ENCODE measurements around the gene BABAM1. TPM values are rescaled to one million over a fixed set of nuclear protein-coding genes. Genes with fewer than 3 reads are reported as not detected.

Gene BABAM1
- total and polyA plus RNA-seq, 9 of the 15 experiments (the other 6 are each of a cell fraction or from before 2014, with no cell fraction given): 14.7 to 160 (median 113) TPM

GRCh38 chr19:17303167-17303939 is 36.1 kb downstream of the BABAM1 start, which contains the start of gene ABHD8 (continued):
- TF ChIP-seq STAT6 (CRISPR knock-in tag; IDR thresholded peaks at IDR 0.05) (0 out of 2 replicates have a peak, but pooled peaks have one; percentile 35), TCFL5 (CRISPR knock-in tag; conservative IDR thresholded peaks at IDR 0.05) (no peak), MCM7 (IDR thresholded peaks at IDR 0.05) (no peak), ETV1 (tag; conservative IDR thresholded peaks at IDR 0.05; ENCODE audit: low read depth) (no peak), SRSF9 (IDR thresholded peaks at IDR 0.05; ENCODE audit: borderline replicate concordance, low read depth, low read length) (no peak), FIP1L1 (IDR thresholded peaks at IDR 0.05; ENCODE audit: low read depth, low read length, poor library complexity, severe bottlenecking) (peak; percentile 64), ZNF57 (CRISPR knock-in tag; IDR thresholded peaks at IDR 0.05) (no peak), MYNN (IDR thresholded peaks at IDR 0.05) (peak; percentile 62; the same call in 1 of the 2 replicates), MYNN (CRISPR knock-in tag; IDR thresholded peaks at IDR 0.05) (no peak)
- TF ChIP-seq, protein P1, sequence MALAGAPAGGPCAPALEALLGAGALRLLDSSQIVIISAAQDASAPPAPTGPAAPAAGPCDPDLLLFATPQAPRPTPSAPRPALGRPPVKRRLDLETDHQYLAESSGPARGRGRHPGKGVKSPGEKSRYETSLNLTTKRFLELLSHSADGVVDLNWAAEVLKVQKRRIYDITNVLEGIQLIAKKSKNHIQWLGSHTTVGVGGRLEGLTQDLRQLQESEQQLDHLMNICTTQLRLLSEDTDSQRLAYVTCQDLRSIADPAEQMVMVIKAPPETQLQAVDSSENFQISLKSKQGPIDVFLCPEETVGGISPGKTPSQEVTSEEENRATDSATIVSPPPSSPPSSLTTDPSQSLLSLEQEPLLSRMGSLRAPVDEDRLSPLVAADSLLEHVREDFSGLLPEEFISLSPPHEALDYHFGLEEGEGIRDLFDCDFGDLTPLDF (CRISPR knock-in tag; IDR thresholded peaks at IDR 0.05): peak; percentile 79; the same call in 1 of the 2 replicates

Data from K562 (cell line).